GM19467 (cell line): ENCODE data around the gene GTF2F1.
"Not testable (repeated sequence)": the region's sequence is repeated elsewhere in the genome, so short reads cannot be mapped to it uniquely, and the experiment has no call there.

Experiments used
- ATAC-seq: cut with Tn5 transposase; IDR thresholded peaks from one replicate; pipeline ENCODE4 v1.9.1; 2021; ENCODE audit warnings: mild to moderate bottlenecking, moderate library complexity; ENCODE audit not compliant: unreplicated experiment

Gene GTF2F1

GRCh38 chr19:6392221-6393073 is 517 bp downstream of the GTF2F1 start:
- ATAC-seq: no peak

- ATAC-seq: no peak
Observed at GRCh38 chr19:6387372-6387771, 5.6 kb downstream of the GTF2F1 start.

GRCh38 chr19:6384381-6384780 is 8.6 kb downstream of the GTF2F1 start:
- no peak for ATAC-seq

GRCh38 chr19:6383188-6383587 is 9.8 kb downstream of the GTF2F1 start:
- ATAC-seq: no peak

GRCh38 chr19:6381030-6381750 is 11.8 kb downstream of the GTF2F1 start:
- no peak for ATAC-seq

- no peak for ATAC-seq
Observed at GRCh38 chr19:6379744-6380143, 13.2 kb downstream of the GTF2F1 start.

- no peak for ATAC-seq
Observed at GRCh38 chr19:6378486-6378885, 14.5 kb downstream of the GTF2F1 start.

GRCh38 chr19:6378041-6378440 is 14.9 kb downstream of the GTF2F1 start:
- ATAC-seq: no peak

GRCh38 chr19:6376512-6377190 is 16.3 kb downstream of the GTF2F1 start:
- ATAC-seq: no peak

- no peak for ATAC-seq
Observed at GRCh38 chr19:6375411-6376010, 17.5 kb downstream of the GTF2F1 start, which contains the start of gene PSPN. Gene PSPN (minus strand): TSS chr19:6375933. CDS start chr19:6375849, 84 bp downstream.

GRCh38 chr19:6374711-6375410 is 18.1 kb downstream of the GTF2F1 start:
- no peak for ATAC-seq

- no peak for ATAC-seq
Observed at GRCh38 chr19:6374161-6374709, 18.7 kb downstream of the GTF2F1 start.

GRCh38 chr19:6373813-6374108 is 19.2 kb downstream of the GTF2F1 start:
- no peak for ATAC-seq

- ATAC-seq: peak; percentile 52
Observed at GRCh38 chr19:6373096-6373812, 19.7 kb downstream of the GTF2F1 start.

GRCh38 chr19:6372594-6373095 is 20.3 kb downstream of the GTF2F1 start, which contains the start of gene ALKBH7:
Gene ALKBH7 (plus strand): TSS chr19:6372794. CDS start chr19:6372821, 27 bp downstream.
- ATAC-seq: peak; percentile 69

GRCh38 chr19:6364353-6364752 is 28.6 kb downstream of the GTF2F1 start:
- ATAC-seq: no peak

- ATAC-seq: no peak
Observed at GRCh38 chr19:6362351-6362801, 30.6 kb downstream of the GTF2F1 start.

GRCh38 chr19:6362027-6362350 is 31.0 kb downstream of the GTF2F1 start:
- ATAC-seq: no peak

- ATAC-seq: not testable (repeated sequence)
Observed at GRCh38 chr19:6360857-6361216, 32.1 kb downstream of the GTF2F1 start.
